Hippocampal formation (tissue), 2 donors: Measurements from ENCODE around the gene KRT71.
"Not testable (repeated sequence)": the region's sequence is repeated elsewhere in the genome, so short reads cannot be mapped to it uniquely, and the experiment has no call there.

ENCODE experiments used
- DNase-seq, 2 donors: peaks; one replicate each; lab custom pipeline; 2025; lab: John Stamatoyannopoulos, UW

Gene KRT71

DNA sequence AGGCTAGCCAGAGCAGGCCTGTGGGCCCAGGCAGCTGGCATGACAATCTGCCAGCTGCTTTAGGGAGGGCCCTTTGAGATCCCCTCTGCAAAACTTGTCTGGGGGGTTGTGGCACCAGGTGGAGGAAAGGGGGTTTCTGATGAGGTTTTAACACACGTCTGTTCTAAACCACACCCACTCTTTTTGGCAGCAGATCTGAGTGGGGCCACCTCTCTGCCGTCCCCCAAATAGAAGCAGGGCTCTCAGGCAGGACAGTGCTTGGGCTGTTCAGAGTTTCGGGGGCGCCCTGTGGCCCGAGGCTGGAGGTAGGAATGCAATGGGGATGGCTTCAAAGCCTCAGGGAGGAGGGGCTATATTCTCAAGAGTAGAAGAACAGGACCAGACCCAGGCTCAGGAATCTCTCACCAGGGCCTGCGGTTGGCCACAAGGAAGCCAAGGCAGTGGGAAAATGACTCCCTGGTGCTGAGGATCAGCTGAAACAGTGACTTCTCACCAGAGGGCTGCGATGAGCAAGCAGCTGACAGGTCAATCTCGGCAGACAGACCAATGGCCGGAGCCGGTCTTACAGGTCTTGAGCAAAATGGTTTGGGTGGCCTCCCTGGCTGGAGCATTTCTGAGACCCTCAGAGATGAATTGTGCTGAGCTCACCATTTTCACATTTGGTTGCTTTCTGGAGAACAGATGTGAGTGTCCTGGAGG lies 31.2 kb downstream of the KRT71 start:
- DNase-seq: no peak

GRCh38 chr12:52521175-52521567 lies 31.8 kb downstream of the KRT71 start:
- DNase-seq: no peak

DNA sequence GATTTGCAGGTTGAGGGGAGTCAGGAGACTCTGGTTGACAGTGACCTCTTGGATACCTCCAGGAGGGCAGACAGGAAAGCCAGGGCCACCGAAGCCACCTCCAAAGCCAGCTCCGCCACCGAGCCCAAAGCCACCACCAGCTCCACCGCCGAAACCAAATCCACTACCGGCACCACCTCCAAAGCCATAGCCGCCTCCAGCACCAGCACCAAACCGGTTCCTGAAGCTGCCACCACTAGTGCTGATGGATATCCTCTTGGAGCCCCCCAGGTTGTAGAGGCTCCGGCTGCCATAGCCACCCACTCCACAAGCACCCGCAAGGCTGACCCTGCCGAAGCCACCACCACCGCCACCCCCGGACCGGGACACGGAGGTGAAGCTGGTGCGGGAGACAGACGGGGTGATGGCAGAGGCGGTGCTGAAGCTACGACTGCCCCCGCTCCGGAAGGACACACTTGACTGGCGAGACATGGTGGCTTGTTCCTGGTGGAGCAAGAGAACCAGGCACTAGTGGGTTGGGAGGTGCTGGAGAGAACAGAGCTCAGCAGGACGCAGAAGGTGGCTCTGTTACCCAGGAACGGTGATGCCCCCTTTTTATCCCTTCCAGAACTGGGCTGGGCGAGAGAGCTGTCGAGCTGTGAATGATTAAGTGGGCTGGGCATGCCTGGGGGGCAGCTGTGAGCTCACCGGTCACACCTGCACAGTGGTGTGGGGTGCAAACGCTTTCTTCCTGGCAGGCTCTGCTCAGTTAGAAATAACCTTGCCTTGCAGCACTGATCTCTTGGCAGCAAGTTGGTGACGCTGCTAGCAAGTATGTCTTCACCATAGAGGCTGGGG lies 32.9 kb downstream of the KRT71 start, which contains the start of gene KRT5:
TSS of gene KRT5 (minus strand) at position 569 of the 837 bp plus-strand sequence. CDS start at position 471, 98 bp downstream.
- DNase-seq: no peak

GRCh38 chr12:52519387-52519703 lies 33.6 kb downstream of the KRT71 start:
- no peak for DNase-seq

DNA sequence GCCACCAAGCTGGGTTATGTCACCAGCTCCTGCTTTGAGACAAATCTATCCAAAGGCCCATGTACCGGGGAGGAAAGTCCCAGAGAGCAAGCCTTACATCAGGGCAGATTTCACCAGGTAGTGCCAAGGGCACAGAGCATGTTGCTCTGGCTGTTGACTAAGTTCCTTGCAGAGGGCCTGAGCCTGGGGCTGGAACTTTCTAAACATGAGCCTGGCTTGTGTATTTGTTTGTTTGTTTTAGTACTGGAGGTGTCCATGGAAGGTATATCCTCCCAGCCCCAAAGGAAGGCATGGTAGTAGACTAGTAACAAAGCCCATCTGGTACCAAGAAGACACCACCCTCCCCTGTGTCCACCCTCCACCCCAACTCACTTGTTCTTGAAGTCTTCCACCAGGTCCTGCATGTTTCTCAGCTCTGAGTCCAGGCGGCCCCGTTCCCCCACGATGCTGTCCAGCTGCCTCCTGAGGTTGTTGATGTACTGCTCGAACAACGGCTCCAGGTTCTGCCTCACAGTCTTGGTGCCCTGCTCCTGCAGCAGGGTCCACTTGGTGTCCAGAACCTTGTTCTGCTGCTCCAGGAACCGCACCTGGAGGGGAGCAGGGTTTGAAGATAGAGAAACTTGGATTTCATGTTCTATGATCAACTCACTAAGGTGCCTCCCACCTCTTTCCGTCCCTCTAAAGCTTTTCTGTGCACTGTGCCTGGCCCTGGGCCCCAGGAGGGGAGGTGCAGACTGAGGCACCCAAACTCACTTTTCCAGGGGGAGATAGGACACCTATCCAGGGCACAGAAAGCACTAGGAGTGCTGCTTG lies 34.2 kb downstream of the KRT71 start:
- DNase-seq: no peak

GRCh38 chr12:52517888-52518287 lies 35.1 kb downstream of the KRT71 start:
- no peak for DNase-seq

DNA sequence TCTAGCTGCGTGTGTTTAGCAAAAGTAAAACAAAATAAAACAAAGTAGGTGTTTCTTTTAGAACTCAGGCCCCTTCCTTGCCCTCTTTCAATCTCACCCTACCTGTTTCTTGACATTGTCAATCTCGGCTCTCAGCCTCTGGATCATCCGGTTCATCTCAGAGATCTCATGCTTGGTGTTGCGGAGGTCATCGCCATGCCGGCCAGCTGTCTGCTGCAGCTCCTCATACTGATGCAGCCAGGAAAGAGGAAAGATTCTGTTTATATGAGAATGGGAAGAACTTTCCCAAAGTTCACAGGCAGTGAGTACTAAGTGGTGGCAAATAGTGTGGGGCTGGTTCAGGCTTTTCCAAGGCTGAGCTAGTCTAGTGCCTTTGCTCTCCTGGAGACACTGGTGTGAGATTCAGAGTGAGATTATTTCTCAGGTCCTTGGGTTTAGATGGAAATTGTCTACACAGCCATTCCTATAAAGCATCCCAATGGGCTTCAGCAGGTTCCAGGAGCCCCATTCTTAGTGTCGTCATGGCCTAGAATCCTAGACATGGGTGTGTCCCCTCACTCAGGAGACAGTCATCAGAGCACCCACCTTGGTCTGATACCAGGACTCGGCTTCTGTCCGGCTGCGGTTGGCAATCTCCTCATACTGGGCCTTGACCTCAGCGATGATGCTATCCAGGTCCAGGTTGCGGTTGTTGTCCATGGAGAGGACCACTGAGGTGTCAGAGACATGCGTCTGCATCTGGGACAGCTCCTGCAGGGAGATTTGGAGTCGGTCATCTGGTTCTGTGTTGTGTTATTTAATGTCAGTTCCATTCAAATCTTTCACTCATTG lies 35.7 kb downstream of the KRT71 start:
- DNase-seq: no peak

DNA sequence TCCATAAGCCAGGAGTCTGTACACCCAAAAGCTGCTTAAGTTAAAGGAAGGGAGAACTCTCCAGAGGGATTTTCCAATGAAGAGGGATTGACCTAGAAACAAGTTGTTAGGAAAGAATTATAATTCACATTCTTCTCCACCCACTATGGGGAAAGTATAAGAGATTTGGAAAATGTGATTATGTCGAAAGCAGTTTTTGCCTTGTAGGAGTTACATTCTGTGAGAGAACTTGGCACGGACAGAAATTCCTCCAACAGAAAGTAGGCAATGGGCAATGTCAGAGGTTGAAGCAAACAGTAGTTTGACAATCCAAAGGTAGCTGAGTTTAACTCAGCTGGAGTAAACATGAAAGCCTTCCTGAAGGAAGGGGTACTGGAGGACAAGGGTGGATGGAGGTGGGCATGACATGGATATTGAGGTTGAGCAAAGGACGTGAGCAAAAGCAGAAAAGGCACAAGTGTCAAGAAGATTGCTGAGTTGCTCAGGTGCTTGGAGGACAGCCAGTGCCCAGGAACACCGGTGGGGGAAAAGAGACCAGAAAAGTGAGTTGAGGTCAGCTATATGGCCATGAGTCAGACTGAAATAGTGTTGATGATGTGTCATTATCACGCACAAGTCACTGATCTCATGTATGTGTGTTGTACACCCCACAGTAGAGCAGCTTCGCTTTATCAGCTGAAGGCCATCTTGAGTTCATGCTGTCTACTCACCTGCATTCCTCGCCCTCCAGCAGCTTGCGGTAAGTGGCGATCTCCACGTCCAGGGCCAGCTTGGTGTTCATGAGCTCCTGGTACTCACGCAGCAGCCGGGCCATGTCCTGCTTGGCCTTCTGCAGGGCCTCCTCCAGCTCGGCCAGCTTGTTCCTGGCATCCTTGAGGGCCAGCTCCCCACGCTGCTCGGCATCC lies 36.8 kb downstream of the KRT71 start:
- no peak for DNase-seq

GRCh38 chr12:52515319-52515646 lies 37.7 kb downstream of the KRT71 start:
- DNase-seq: no peak

DNA sequence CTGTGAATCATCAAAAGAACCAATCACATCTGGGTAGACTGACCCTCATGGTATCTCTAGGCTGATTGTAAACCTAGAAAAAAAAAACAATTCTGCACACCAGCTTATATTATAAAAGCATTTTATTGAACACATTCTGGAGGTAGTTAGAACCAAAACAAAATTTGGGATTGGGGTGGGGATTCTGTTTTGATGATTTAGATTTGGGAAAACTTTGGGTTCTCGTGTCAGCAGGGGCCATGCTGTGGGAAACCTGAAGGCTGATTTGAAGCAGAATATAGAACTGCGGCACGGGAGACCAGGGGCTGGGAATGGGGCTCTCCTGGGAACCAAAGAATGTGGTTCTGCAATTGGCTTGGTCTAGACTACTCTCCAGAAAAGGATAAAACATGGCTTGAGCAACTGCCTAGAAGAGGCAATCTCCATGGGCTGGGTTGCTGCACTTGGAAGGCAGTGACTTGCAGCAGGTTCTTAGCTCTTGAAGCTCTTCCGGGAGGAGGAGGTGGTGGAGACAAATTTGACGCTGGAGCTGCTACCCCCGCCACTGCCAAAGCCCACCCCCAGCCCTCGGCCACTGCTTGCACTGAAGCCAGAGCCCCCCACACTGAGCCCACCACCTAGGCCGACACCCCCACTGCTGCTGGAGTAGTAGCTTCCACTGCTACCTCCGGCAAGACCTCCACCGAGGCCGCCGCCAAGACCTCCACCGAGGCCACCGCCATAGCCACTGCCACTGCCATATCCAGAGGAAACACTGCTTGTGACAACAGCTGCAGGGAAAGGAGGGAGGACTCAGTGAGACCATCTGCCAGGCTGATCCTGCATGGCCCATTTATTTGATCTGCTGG lies 38.2 kb downstream of the KRT71 start:
- DNase-seq: no peak

- no peak for DNase-seq
Observed at GRCh38 chr12:52513736-52514135, 39.2 kb downstream of the KRT71 start.

GRCh38 chr12:52508211-52508610 lies 44.7 kb downstream of the KRT71 start:
- no peak for DNase-seq

- no peak for DNase-seq
Observed at GRCh38 chr12:52506858-52507715, 45.9 kb downstream of the KRT71 start.

DNA sequence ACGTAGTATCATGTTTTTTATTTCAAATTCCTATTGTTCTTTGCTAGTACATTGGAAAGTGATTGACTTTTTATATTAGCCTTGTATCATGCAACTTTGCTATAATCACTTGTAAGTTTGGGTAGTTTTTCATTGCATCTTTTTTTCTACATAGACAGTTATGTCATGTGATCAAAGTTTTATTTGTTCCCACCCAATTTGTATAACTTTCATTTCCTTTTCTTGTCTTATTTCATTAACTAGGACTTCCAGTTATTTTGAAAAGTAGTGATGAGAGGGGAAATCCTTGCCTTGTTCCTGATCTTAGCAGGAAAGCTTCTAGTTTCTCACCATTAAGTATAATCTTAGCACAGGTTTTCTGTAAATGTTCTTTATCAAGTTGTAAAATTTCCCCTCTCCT lies 50.1 kb downstream of the KRT71 start:
- DNase-seq: no peak

- DNase-seq: no peak
Observed at GRCh38 chr12:52501490-52501889, 51.5 kb downstream of the KRT71 start.

GRCh38 chr12:52500574-52500973 lies 52.4 kb downstream of the KRT71 start:
- not testable (repeated sequence) for DNase-seq

- no peak for DNase-seq
Observed at GRCh38 chr12:52499806-52500560, 53.0 kb downstream of the KRT71 start.

DNA sequence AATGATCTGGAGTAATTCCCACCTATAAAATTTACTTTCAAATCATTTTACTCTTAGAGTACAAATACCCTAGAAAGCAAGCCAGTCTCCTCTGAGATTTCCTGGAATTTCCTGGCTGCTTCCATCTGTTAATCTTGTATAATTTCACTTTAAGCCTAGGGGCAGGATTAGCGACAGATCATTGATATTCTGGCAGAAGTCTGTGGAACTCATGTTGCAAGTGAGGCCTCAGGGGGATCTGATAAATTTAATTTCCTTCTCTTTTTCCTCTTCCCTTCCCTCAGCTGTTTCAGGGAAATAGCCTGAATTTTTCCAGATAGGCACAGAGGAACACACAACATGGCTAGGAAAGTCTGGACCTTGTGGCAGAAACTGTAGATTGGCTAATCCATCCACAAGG lies 54.0 kb downstream of the KRT71 start:
- DNase-seq: no peak
